ENCODE results near the gene FAHD1.

FAHD1 gene

GRCh38 chr16:1787322-1788094 lies 39.5 kb upstream of the FAHD1 start (continued):
- no peak for TF ChIP-seq ZNF16 (tag by site-specific recombination; IDR thresholded peaks at IDR 0.05; ENCODE audit: low read depth)
- TF ChIP-seq ZNF664 (tag by site-specific recombination; IDR thresholded peaks at IDR 0.05), result no peak
- TF ChIP-seq ZNF747 (tag by site-specific recombination; IDR thresholded peaks at IDR 0.05), result no peak

- no peak overlapping the region for H3K4me3 ChIP-seq (ENCODE audit: low read depth, low read length)
- no peaks in the 10 kb centered on the region for H3K9me3 ChIP-seq (ENCODE audit: control insufficient read depth, insufficient read depth, low read depth, low read length)
- no peak overlapping the region for H3K27ac ChIP-seq (ENCODE audit: extremely low read depth, low read depth, low read length)
- ChIA-PET POLR2A (interaction anchor here (1.5 kb wide), 2 partner anchors 10 to 367 kb away, joined by 3 read pairs; partner anchors contain the start of gene TRAF7), CTCF (no interaction called here)
- H3K4me1 ChIP-seq (ENCODE audit: control insufficient read depth, insufficient read depth, low read length), result 0 out of 2 replicates have a peak, but pooled peaks cover 2% of the 10 kb centered on the region
- TF ChIP-seq ZNF132 (tag by site-specific recombination; IDR thresholded peaks at IDR 0.05; ENCODE audit: borderline replicate concordance) (no peak), ZNF549 (tag by site-specific recombination; IDR thresholded peaks at IDR 0.05) (no peak), GLI2 (tag by site-specific recombination; IDR thresholded peaks at IDR 0.05; ENCODE audit: borderline replicate concordance, low read depth) (no peak), ZNF518A (tag by site-specific recombination; conservative IDR thresholded peaks at IDR 0.05; ENCODE audit: low read depth) (no peak), GLIS1 (tag by site-specific recombination; IDR thresholded peaks at IDR 0.05) (no peak), ZNF292 (tag by site-specific recombination; IDR thresholded peaks at IDR 0.05; ENCODE audit: borderline replicate concordance, low read depth) (no peak), ZFP69B (tag by site-specific recombination; IDR thresholded peaks at IDR 0.05) (no peak), ZNF248 (tag by site-specific recombination; IDR thresholded peaks at IDR 0.05) (no peak), ZNF645 (tag by site-specific recombination; IDR thresholded peaks at IDR 0.05) (no peak), ZNF341 (tag by site-specific recombination; IDR thresholded peaks at IDR 0.05; ENCODE audit: low read depth) (no peak), ZIC2 (tag by site-specific recombination; IDR thresholded peaks at IDR 0.05) (no peak), ZNF423 (tag by site-specific recombination; IDR thresholded peaks at IDR 0.05) (no peak), ZNF558 (tag by site-specific recombination; IDR thresholded peaks at IDR 0.05) (no peak), ZNF843 (tag by site-specific recombination; IDR thresholded peaks at IDR 0.05) (no peak), ZBTB1 (tag by site-specific recombination; IDR thresholded peaks at IDR 0.05) (no peak), ZNF621 (tag by site-specific recombination; IDR thresholded peaks at IDR 0.05) (no peak), ZNF19 (tag by site-specific recombination; IDR thresholded peaks at IDR 0.05; ENCODE audit: low read depth) (no peak), KLF8 (tag by site-specific recombination; IDR thresholded peaks at IDR 0.05) (no peak), ZSCAN18 (tag by site-specific recombination; IDR thresholded peaks at IDR 0.05) (no peak)
- peaks cover 11 to 60% of the 10 kb centered on the region in 2 experiments; a peak in 2 of 3 replicates for H3K36me3 ChIP-seq (ENCODE audit: control insufficient read depth in 2 of 2, insufficient read depth in 1 of 2, low read length in 2 of 2)
These were observed 38.8 kb upstream of the FAHD1 start for GRCh38 chr16:1788095-1788707.
